DOHH2 (cell line): ENCODE results near the gene VWF.

Experiments
- CTCF ChIP-seq: fragments of 200-600 bp; sonication (generic); IDR thresholded peaks from one replicate; pipeline ENCODE4 v1.5.1; 2014; ENCODE audit warnings: antibody characterized with exemption, mild to moderate bottlenecking, low read depth, low read length; ENCODE audit not compliant: poor library complexity, severe bottlenecking
- EZH2phosphoT487 ChIP-seq: fragments of 200-600 bp; sonication (generic); IDR thresholded peaks from 2 replicates; pipeline ENCODE4 v1.6.1; 2017; ENCODE audit warnings: borderline replicate concordance, mild to moderate bottlenecking, antibody characterized with exemption, low read length, moderate library complexity, mixed read lengths

- TF ChIP-seq CTCF (no peak), EZH2phosphoT487 (no peak)
Measured at GRCh38 chr12:6033546-6033945, 90.9 kb downstream of the VWF start.
